AG09309 (cell line): ENCODE results near the gene ZC3H18.

Source experiments
- DNase-seq: peaks from one replicate; pipeline ENCODE4 v3.0.0-alpha.2; 2010; ENCODE audit warnings: low read depth
- H3K4me3 ChIP-seq: 2 replicates; pipeline ENCODE4 v1.5.1; 2011; ENCODE audit warnings: mild to moderate bottlenecking, low read depth, low read length, moderate library complexity; ENCODE audit not compliant: control insufficient read depth
- CTCF ChIP-seq: IDR thresholded peaks from 2 replicates; pipeline ENCODE4 v1.5.1; 2011; ENCODE audit warnings: mild to moderate bottlenecking, low read depth, low read length, inconsistent platforms; ENCODE audit not compliant: insufficient read depth, control insufficient read depth; ENCODE audit errors: missing control alignments

Gene ZC3H18

GRCh38 chr16:88657371-88657770, 87.2 kb downstream of the ZC3H18 start:
- DNase-seq = no peak
- no peak overlapping the region for H3K4me3 ChIP-seq
- TF ChIP-seq CTCF = no peak

- DNase-seq = no peak
- no peak for TF ChIP-seq CTCF
- H3K4me3 ChIP-seq = no peak overlapping the region
These were observed 88.5 kb downstream of the ZC3H18 start for GRCh38 chr16:88658714-88659113.

GRCh38 chr16:88659160-88659559, 89.0 kb downstream of the ZC3H18 start:
- no peak overlapping the region for H3K4me3 ChIP-seq
- no peak for TF ChIP-seq CTCF
- no peak for DNase-seq

- no peak for DNase-seq
- TF ChIP-seq CTCF = no peak
- no peak overlapping the region for H3K4me3 ChIP-seq
These were observed 91.3 kb downstream of the ZC3H18 start for GRCh38 chr16:88661468-88661867.

- no peak for DNase-seq
- peak overlapping the region; percentile 88 for H3K4me3 ChIP-seq
- no peak for TF ChIP-seq CTCF
These were observed 92.1 kb downstream of the ZC3H18 start for GRCh38 chr16:88662222-88662842.

- peak within 1 kb of the TSS; percentile 88 for H3K4me3 ChIP-seq
- peak; percentile 2 for TF ChIP-seq CTCF
- peak; percentile 85 for DNase-seq
These were observed 92.8 kb downstream of the ZC3H18 start, which contains the start of gene MVD for GRCh38 chr16:88662843-88663606. Gene MVD, minus strand, starts transcription at chr16:88663091. Its CDS starts 11 bp downstream, at chr16:88663080.
